Mesendoderm (in vitro differentiated cells): Measurements from ENCODE around the gene S100Z.
A peak's percentile ranks its signal among the peaks of the same experiment; 100 is the strongest.
"Not testable (repeated sequence)": the region's sequence is repeated elsewhere in the genome, so short reads cannot be mapped to it uniquely, and the experiment has no call there.

Source experiments
- DNase-seq: peaks from one replicate; pipeline ENCODE4 v3.0.0; 2013
- H2AK5ac ChIP-seq: 2 replicates; pipeline ENCODE4 v1.6.1; 2013; ENCODE audit warnings: low read length, inconsistent platforms
- H2BK120ac ChIP-seq: 2 replicates; pipeline ENCODE4 v1.6.1; 2013; ENCODE audit warnings: low read depth, mild to moderate bottlenecking, low read length, moderate library complexity, mixed read lengths
- H2BK15ac ChIP-seq: replicated peaks from 2 replicates; pipeline ENCODE4 v1.6.1; 2013; ENCODE audit warnings: low read depth, mild to moderate bottlenecking, moderate library complexity
- H2BK5ac ChIP-seq: 2 replicates; pipeline ENCODE4 v1.6.1; 2013; ENCODE audit warnings: low read length, inconsistent platforms
- H3K18ac ChIP-seq: 2 replicates; pipeline ENCODE4 v1.6.1; 2013; ENCODE audit warnings: mild to moderate bottlenecking, low read length, mixed read lengths
- H3K23ac ChIP-seq: one replicate; pipeline ENCODE4 v1.6.1; 2013; ENCODE audit warnings: low read length
- H3K27ac ChIP-seq: 2 replicates; pipeline ENCODE4 v1.5.1; 2013; ENCODE audit warnings: low read depth, mild to moderate bottlenecking, inconsistent platforms, low read length, moderate library complexity
- H3K27me3 ChIP-seq: 2 replicates; pipeline ENCODE4 v1.6.1; 2013; ENCODE audit warnings: low read length, control low read depth, mild to moderate bottlenecking, inconsistent platforms; ENCODE audit not compliant: insufficient read depth, poor library complexity
- H3K36me3 ChIP-seq: 2 replicates; pipeline ENCODE4 v1.6.1; 2013; ENCODE audit warnings: low read length, inconsistent platforms; ENCODE audit not compliant: control insufficient read depth, insufficient read depth
- H3K4ac ChIP-seq: one replicate; pipeline ENCODE4 v1.6.1; 2013; ENCODE audit warnings: low read depth, mild to moderate bottlenecking, low read length, moderate library complexity
- H3K4me1 ChIP-seq: 2 replicates; pipeline ENCODE4 v1.6.1; 2013; ENCODE audit warnings: low read depth, low read length, inconsistent platforms; ENCODE audit not compliant: control insufficient read depth
- H3K4me2 ChIP-seq: 2 replicates; pipeline ENCODE4 v1.6.1; 2013; ENCODE audit warnings: low read length
- H3K4me3 ChIP-seq: 2 replicates; pipeline ENCODE4 v1.5.1; 2013; ENCODE audit warnings: mild to moderate bottlenecking, low read length
- H3K56ac ChIP-seq: one replicate; pipeline ENCODE4 v1.6.1; 2013; ENCODE audit warnings: low read length
- H3K79me1 ChIP-seq: 2 replicates; pipeline ENCODE4 v1.6.1; 2013; ENCODE audit warnings: low read length, inconsistent platforms
- H3K79me2 ChIP-seq: 2 replicates; pipeline ENCODE4 v1.6.1; 2013; ENCODE audit warnings: mild to moderate bottlenecking, low read length; ENCODE audit not compliant: control insufficient read depth, insufficient read depth
- H3K9ac ChIP-seq: 2 replicates; pipeline ENCODE4 v1.6.1; 2013; ENCODE audit warnings: low read length, inconsistent platforms
- H4K5ac ChIP-seq: one replicate; pipeline ENCODE4 v1.6.1; 2013; ENCODE audit warnings: low read length
- H4K8ac ChIP-seq: one replicate; pipeline ENCODE4 v1.6.1; 2013; ENCODE audit warnings: low read depth, mild to moderate bottlenecking, control low read depth, low read length, moderate library complexity
- WGBS: extraction: QIAGEN DNeasy Blood & Tissue Kit; methylation state at CpG from one replicate; pipeline ENCODE4 v1.1.7; 2013; ENCODE audit warnings: low lambda C conversion rate, missing lambda C conversion rate; ENCODE audit not compliant: insufficient coverage; ENCODE audit errors: extremely low coverage; 5-methylcytosine and 5-hydroxymethylcytosine counted together

The S100Z gene

DNA sequence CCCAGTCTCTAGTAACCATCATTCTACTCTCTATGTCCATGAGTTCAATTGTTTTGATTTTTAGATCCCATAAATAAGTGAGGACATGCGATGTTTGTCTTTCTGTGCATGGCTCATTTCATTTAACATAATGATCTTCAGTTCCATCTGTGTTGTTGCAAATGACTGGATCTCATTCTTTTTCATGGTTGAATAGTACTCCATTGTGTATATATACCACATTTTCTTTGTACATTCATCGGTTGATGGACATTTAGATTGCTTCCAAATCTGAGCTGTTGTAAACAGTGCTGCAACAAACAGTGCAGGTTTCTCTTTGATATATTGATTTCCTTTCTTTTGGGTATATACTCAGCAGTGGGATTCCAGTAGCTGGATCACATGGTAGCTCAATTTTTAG is 46.4 kb downstream of the S100Z start:
- Histone ChIP-seq H3K56ac (no peak overlapping the region), H4K8ac (no peak overlapping the region), H3K18ac (no peak overlapping the region), H3K4me1 (no peaks in the 10 kb centered on the region), H2BK15ac (no peak overlapping the region), H3K79me2 (no peaks in the 10 kb centered on the region), H3K4ac (no peak overlapping the region), H3K4me3 (no peak overlapping the region), H3K4me2 (no peak overlapping the region), H3K27ac (no peak overlapping the region), H3K36me3 (no peaks in the 10 kb centered on the region), H2BK5ac (no peak overlapping the region), H3K9ac (no peak overlapping the region), H3K79me1 (no peaks in the 10 kb centered on the region), H2BK120ac (no peak overlapping the region), H3K23ac (no peak overlapping the region), H2AK5ac (no peak overlapping the region), H3K27me3 (no peaks in the 10 kb centered on the region), H4K5ac (no peak overlapping the region)
- no peak for DNase-seq
- WGBS: no CpG with 5 or more reads among the region's 2 CpGs

DNA sequence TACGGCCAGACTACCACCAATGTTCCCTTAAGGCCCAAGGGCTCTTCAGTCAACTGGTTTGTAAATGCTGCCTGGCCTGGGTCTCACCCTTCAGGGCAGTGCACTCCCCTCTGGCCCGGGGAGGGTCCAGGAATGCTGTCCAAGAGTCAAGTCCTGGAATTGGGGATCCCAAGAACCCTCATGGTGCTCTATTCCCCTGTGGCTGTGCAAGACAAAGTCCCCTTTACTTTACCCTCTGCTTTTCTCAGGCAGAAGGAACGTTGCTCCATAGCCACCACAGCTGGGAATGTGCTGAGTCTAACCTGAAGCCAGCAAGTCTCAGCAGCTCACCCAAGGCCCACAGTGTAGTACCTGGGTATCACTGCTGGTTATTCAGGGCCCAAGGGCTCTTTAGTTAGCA is 51.7 kb downstream of the S100Z start:
- H3K27ac ChIP-seq: no peak overlapping the region
- no peak overlapping the region for H2BK120ac ChIP-seq
- no peak overlapping the region for H3K4me2 ChIP-seq
- H3K4me3 ChIP-seq: no peak overlapping the region
- no peak overlapping the region for H3K23ac ChIP-seq
- H3K56ac ChIP-seq: no peak overlapping the region
- no peaks in the 10 kb centered on the region for H3K79me1 ChIP-seq
- no CpG with 5 or more reads among the region's 3 CpGs for WGBS
- H3K36me3 ChIP-seq: no peaks in the 10 kb centered on the region
- H3K79me2 ChIP-seq: no peaks in the 10 kb centered on the region
- H3K27me3 ChIP-seq: no peaks in the 10 kb centered on the region
- H3K4ac ChIP-seq: no peak overlapping the region
- H2BK5ac ChIP-seq: no peak overlapping the region
- H3K18ac ChIP-seq: no peak overlapping the region
- H4K8ac ChIP-seq: no peak overlapping the region
- H3K9ac ChIP-seq: no peak overlapping the region
- no peak for DNase-seq
- no peak overlapping the region for H4K5ac ChIP-seq
- no peak overlapping the region for H2BK15ac ChIP-seq
- H3K4me1 ChIP-seq: no peaks in the 10 kb centered on the region
- no peak overlapping the region for H2AK5ac ChIP-seq

DNA sequence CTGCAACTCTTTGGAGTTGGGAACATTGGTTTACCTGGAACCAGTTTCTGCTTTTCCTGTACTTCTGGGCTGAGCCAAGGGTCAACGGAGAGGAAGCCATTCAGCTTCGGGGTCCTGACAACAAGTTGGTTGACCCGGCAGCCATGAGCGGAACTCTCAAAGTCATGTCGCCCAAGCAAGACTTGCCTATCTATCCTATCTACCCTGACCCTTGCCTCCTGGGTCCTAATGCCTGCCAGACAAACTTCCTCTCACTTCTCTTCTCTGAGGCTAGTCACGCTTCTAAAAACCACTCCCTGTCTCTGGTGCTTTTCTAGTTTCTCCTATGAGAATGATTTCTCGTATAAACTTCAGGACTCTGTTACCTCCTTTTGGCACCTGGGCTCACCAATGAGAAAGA is 58.4 kb downstream of the S100Z start:
- no peaks in the 10 kb centered on the region for H3K4me1 ChIP-seq
- H3K27me3 ChIP-seq: no peaks in the 10 kb centered on the region
- H3K27ac ChIP-seq: peak overlapping the region; percentile 19
- H2BK5ac ChIP-seq: no peak overlapping the region
- H3K18ac ChIP-seq: no peak overlapping the region
- H2BK15ac ChIP-seq: no peak overlapping the region
- WGBS: no CpG with 5 or more reads among the region's 7 CpGs
- H3K36me3 ChIP-seq: no peaks in the 10 kb centered on the region
- no peak overlapping the region for H3K4me2 ChIP-seq
- H2AK5ac ChIP-seq: no peak overlapping the region
- no peak for DNase-seq
- H2BK120ac ChIP-seq: no peak overlapping the region
- H3K56ac ChIP-seq: peak overlapping the region; percentile 3
- H3K9ac ChIP-seq: no peak overlapping the region
- no peaks in the 10 kb centered on the region for H3K79me1 ChIP-seq
- H4K5ac ChIP-seq: no peak overlapping the region
- no peak overlapping the region for H3K23ac ChIP-seq
- H4K8ac ChIP-seq: no peak overlapping the region
- H3K79me2 ChIP-seq: no peaks in the 10 kb centered on the region
- H3K4me3 ChIP-seq: no peak overlapping the region
- H3K4ac ChIP-seq: peak overlapping the region; percentile 24

DNA sequence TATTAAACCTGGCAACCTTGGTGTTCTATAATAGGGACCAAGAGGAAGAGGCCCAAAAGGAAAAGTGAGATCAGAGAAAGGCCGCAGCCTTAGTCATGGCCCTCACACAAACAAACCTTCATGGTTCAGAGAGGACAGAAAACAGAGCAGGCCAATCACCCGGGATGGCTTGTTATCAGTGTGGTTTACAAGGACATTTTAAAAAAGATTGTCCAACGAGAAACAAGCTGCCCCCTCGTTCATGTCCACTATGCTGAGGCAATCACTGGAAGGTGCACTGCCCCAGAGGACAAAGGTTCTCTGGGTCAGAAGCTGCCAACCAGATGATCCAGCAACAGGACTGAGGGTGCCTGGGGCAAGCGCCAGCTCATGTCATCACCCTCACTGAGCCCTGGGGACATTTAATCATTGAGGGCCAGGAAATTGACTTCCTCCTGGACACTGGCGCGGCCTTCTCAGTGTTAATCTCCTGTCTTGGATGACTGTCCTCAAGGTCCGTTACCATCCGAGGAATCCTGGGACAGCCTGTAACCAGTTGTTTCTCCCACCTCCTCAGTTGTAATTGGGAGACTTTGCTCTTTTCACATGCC is 60.6 kb downstream of the S100Z start:
- not testable (repeated sequence) for H3K4ac ChIP-seq, H3K9ac ChIP-seq, DNase-seq, H3K23ac ChIP-seq, H2AK5ac ChIP-seq, H3K4me3 ChIP-seq, H4K5ac ChIP-seq, H3K4me2 ChIP-seq, H4K8ac ChIP-seq, H3K4me1 ChIP-seq, H3K79me1 ChIP-seq, H2BK120ac ChIP-seq, H3K79me2 ChIP-seq, H2BK5ac ChIP-seq, H3K36me3 ChIP-seq, H2BK15ac ChIP-seq, H3K27me3 ChIP-seq
- WGBS: no CpG with 5 or more reads among the region's 9 CpGs
- H3K27ac ChIP-seq: peak overlapping the region; percentile 22
- peak overlapping the region; percentile 7 for H3K18ac ChIP-seq
- peak overlapping the region; percentile 34 for H3K56ac ChIP-seq

DNA sequence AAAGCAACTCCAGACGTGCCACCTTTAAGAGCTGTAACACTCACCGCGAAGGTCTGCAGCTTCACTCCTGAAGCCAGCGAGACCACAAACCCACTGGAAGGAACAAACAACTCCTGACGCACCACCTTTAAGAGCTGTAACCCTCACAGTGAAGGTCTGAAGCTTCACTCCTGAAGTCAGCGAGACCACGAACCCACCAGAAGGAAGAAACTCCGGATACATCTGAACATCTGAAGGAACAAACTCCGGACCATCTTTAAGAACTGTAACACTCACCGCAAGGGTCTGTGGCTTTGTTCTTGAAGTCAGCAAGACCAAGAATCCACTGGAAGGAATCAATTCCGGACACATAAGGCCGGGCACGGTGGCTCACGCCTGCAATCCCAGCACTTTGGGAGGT is 64.9 kb downstream of the S100Z start:
- not testable (repeated sequence) for H3K18ac ChIP-seq

DNA sequence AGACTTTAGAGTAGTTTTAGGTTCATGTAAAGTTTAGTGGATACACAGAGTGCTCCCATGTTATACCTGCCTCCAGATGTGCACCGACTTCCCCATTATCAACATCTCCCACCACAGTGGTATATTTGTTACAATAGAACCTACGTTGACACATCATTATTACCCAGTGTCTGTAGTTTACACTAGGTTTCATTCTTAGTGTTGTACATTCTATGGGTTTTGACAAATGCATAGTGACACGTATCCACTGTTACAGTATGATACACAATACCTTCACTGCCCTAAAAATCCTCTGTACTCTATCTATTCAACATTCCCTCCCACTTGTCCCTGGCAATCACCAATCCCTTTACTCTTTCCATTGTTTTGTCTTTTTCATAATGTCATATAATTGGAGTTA is 68.7 kb downstream of the S100Z start:
- Histone ChIP-seq H3K9ac (no peak overlapping the region), H3K36me3 (no peaks in the 10 kb centered on the region), H4K5ac (no peak overlapping the region), H4K8ac (no peak overlapping the region), H2BK120ac (no peak overlapping the region), H2AK5ac (no peak overlapping the region), H3K56ac (no peak overlapping the region), H3K23ac (no peak overlapping the region), H3K79me2 (no peaks in the 10 kb centered on the region), H3K27me3 (no peaks in the 10 kb centered on the region), H3K79me1 (no peaks in the 10 kb centered on the region), H3K4me1 (no peaks in the 10 kb centered on the region), H3K4me2 (no peak overlapping the region), H2BK15ac (no peak overlapping the region), H3K4me3 (no peak overlapping the region), H3K4ac (no peak overlapping the region), H2BK5ac (no peak overlapping the region), H3K18ac (no peak overlapping the region), H3K27ac (no peak overlapping the region)
- WGBS: no CpG with 5 or more reads among the region's 3 CpGs
- no peak for DNase-seq

More for the DNA sequence above, 64.9 kb downstream of the S100Z start:
- DNase-seq, H3K9ac ChIP-seq, H4K5ac ChIP-seq, H2AK5ac ChIP-seq, H3K27me3 ChIP-seq, H3K79me2 ChIP-seq, H2BK15ac ChIP-seq, H3K4me2 ChIP-seq, H3K36me3 ChIP-seq, H3K4me1 ChIP-seq, H3K56ac ChIP-seq, H3K4me3 ChIP-seq, H3K23ac ChIP-seq, H2BK120ac ChIP-seq, H2BK5ac ChIP-seq, H4K8ac ChIP-seq, H3K4ac ChIP-seq, H3K79me1 ChIP-seq, H3K27ac ChIP-seq: not testable (repeated sequence)
- WGBS: no CpG with 5 or more reads among the region's 14 CpGs
